HCT116 (cell line): ENCODE measurements around the gene NF2.

Experiments
- EGR1 ChIP-seq: IDR thresholded peaks from 2 replicates; pipeline ENCODE4 v1.6.1; 2012; ENCODE audit warnings: low read depth
- EZH2 ChIP-seq: fragments of 200-600 bp; sonication (generic); IDR thresholded peaks from 2 replicates; pipeline ENCODE4 v1.6.1; 2017; ENCODE audit warnings: antibody characterized with exemption, mixed run types
- EZH2phosphoT487 ChIP-seq: fragments of 200-600 bp; IDR thresholded peaks from 2 replicates; pipeline ENCODE4 v1.6.1; 2018; ENCODE audit warnings: antibody characterized with exemption, borderline replicate concordance
- POLR2A ChIP-seq: IDR thresholded peaks from 2 replicates; pipeline ENCODE4 v1.7.0; 2011; ENCODE audit warnings: borderline replicate concordance; ENCODE audit not compliant: insufficient read depth, insufficient read length; ENCODE audit errors: extremely low read depth
- POLR2AphosphoS5 ChIP-seq: IDR thresholded peaks from 2 replicates; pipeline ENCODE4 v1.6.1; 2011; ENCODE audit warnings: mild to moderate bottlenecking, low read depth, low read length, moderate library complexity
- ZNF274 ChIP-seq: fragments of 200-500 bp; sonication (Bioruptor generic); IDR thresholded peaks from 2 replicates; pipeline ENCODE4 v1.6.1; 2014; ENCODE audit warnings: mild to moderate bottlenecking, low read depth, low read length, inconsistent platforms
- TF ChIP-seq, protein P1 (sequence below), 3 experiments: fragments of 200-600 bp in 1 of 3; sonication (generic) in 1 of 3; IDR thresholded peaks in 2 of 3; conservative IDR thresholded peaks in 1 of 3; 2 replicates each; pipeline ENCODE4 v1.5.1; 2012 to 2017; ENCODE audit warnings: low read depth in 2 of 3, low read length in 2 of 3, antibody characterized with exemption in 1 of 3, borderline replicate concordance in 1 of 3, control low read depth in 1 of 3, mild to moderate bottlenecking in 1 of 3, mixed read lengths in 1 of 3, mixed run types in 1 of 3, moderate library complexity in 1 of 3; ENCODE audit not compliant: insufficient read depth in 1 of 3
- TF ChIP-seq, protein P2 (sequence below): IDR thresholded peaks from 2 replicates; pipeline ENCODE4 v1.6.1; 2012
- TF ChIP-seq, protein P3 (sequence below): IDR thresholded peaks from 2 replicates; pipeline ENCODE4 v1.6.1; 2011; ENCODE audit warnings: mild to moderate bottlenecking, low read length, moderate library complexity; ENCODE audit not compliant: insufficient replicate concordance; ENCODE audit errors: extremely low read depth
- TF ChIP-seq, protein P4 (sequence below): IDR thresholded peaks from 2 replicates; pipeline ENCODE4 v1.6.1; 2012; ENCODE audit warnings: low read depth

DNA sequence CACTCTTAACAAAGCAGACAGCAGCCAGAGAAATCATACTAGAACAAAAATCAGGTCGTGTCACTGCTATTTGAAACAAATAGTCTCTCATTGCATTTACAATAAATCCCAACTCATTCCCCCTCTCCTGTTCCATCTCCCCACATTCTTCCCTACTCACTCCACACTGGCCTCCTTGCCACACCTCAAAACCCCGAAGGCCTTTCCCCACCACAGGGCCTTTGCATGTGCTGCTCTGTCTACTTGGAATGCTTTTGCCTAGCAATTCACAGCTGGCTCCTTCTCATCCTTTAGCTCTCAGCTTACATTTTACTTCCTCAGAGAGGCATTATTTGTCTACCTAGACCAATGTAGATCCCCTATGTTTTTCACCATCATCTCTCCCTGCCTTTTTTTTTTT, 43.6 kb upstream of the NF2 start:
- TF ChIP-seq, protein P1, sequence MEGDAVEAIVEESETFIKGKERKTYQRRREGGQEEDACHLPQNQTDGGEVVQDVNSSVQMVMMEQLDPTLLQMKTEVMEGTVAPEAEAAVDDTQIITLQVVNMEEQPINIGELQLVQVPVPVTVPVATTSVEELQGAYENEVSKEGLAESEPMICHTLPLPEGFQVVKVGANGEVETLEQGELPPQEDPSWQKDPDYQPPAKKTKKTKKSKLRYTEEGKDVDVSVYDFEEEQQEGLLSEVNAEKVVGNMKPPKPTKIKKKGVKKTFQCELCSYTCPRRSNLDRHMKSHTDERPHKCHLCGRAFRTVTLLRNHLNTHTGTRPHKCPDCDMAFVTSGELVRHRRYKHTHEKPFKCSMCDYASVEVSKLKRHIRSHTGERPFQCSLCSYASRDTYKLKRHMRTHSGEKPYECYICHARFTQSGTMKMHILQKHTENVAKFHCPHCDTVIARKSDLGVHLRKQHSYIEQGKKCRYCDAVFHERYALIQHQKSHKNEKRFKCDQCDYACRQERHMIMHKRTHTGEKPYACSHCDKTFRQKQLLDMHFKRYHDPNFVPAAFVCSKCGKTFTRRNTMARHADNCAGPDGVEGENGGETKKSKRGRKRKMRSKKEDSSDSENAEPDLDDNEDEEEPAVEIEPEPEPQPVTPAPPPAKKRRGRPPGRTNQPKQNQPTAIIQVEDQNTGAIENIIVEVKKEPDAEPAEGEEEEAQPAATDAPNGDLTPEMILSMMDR (IDR thresholded peaks at IDR 0.05 in 2 of 3, conservative IDR thresholded peaks at IDR 0.05 in 1 of 3; ENCODE audit: borderline replicate concordance in 1 of 3, insufficient read depth in 1 of 3, low read depth in 2 of 3, low read length in 2 of 3) = no peak
- TF ChIP-seq POLR2A (no peak), EZH2 (no peak), EGR1 (no peak), POLR2AphosphoS5 (no peak), EZH2phosphoT487 (no peak), ZNF274 (no peak)
- TF ChIP-seq, protein P2, sequence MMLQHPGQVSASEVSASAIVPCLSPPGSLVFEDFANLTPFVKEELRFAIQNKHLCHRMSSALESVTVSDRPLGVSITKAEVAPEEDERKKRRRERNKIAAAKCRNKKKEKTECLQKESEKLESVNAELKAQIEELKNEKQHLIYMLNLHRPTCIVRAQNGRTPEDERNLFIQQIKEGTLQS = no peak
- TF ChIP-seq, protein P3, sequence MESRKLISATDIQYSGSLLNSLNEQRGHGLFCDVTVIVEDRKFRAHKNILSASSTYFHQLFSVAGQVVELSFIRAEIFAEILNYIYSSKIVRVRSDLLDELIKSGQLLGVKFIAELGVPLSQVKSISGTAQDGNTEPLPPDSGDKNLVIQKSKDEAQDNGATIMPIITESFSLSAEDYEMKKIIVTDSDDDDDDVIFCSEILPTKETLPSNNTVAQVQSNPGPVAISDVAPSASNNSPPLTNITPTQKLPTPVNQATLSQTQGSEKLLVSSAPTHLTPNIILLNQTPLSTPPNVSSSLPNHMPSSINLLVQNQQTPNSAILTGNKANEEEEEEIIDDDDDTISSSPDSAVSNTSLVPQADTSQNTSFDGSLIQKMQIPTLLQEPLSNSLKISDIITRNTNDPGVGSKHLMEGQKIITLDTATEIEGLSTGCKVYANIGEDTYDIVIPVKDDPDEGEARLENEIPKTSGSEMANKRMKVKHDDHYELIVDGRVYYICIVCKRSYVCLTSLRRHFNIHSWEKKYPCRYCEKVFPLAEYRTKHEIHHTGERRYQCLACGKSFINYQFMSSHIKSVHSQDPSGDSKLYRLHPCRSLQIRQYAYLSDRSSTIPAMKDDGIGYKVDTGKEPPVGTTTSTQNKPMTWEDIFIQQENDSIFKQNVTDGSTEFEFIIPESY = no peak
- TF ChIP-seq, protein P4, sequence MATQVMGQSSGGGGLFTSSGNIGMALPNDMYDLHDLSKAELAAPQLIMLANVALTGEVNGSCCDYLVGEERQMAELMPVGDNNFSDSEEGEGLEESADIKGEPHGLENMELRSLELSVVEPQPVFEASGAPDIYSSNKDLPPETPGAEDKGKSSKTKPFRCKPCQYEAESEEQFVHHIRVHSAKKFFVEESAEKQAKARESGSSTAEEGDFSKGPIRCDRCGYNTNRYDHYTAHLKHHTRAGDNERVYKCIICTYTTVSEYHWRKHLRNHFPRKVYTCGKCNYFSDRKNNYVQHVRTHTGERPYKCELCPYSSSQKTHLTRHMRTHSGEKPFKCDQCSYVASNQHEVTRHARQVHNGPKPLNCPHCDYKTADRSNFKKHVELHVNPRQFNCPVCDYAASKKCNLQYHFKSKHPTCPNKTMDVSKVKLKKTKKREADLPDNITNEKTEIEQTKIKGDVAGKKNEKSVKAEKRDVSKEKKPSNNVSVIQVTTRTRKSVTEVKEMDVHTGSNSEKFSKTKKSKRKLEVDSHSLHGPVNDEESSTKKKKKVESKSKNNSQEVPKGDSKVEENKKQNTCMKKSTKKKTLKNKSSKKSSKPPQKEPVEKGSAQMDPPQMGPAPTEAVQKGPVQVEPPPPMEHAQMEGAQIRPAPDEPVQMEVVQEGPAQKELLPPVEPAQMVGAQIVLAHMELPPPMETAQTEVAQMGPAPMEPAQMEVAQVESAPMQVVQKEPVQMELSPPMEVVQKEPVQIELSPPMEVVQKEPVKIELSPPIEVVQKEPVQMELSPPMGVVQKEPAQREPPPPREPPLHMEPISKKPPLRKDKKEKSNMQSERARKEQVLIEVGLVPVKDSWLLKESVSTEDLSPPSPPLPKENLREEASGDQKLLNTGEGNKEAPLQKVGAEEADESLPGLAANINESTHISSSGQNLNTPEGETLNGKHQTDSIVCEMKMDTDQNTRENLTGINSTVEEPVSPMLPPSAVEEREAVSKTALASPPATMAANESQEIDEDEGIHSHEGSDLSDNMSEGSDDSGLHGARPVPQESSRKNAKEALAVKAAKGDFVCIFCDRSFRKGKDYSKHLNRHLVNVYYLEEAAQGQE = no peak
